Stimulated activated CD4-positive, alpha-beta T cell treated with anti-CD3 and anti-CD28 coated beads, TNF-alpha, amount 100 ng/mL, for 1 hour (primary cell): ENCODE measurements around the gene DIP2C.

Experiments
- DNase-seq, 3 donors: peaks; one replicate each; pipeline ENCODE4 v3.0.0-alpha.2; 2020; ENCODE audit warnings: low read depth in 3 of 3, low spot score in 1 of 3

DIP2C gene

GRCh38 chr10:628386-629045, 61.0 kb downstream of the DIP2C start:
- DNase-seq: no peak

GRCh38 chr10:627032-627992, 62.2 kb downstream of the DIP2C start:
- no peak for DNase-seq

GRCh38 chr10:625751-626711, 63.4 kb downstream of the DIP2C start:
- DNase-seq: no peak

GRCh38 chr10:625333-625696, 64.2 kb downstream of the DIP2C start:
- no peak for DNase-seq

GRCh38 chr10:624605-625332, 64.7 kb downstream of the DIP2C start:
- no peak for DNase-seq

- DNase-seq: no peak
Measured at GRCh38 chr10:624312-624604, 65.2 kb downstream of the DIP2C start.

GRCh38 chr10:623477-624311, 65.8 kb downstream of the DIP2C start:
- no peak for DNase-seq

GRCh38 chr10:623014-623413, 66.5 kb downstream of the DIP2C start:
- no peak for DNase-seq

GRCh38 chr10:621981-622740, 67.3 kb downstream of the DIP2C start:
- DNase-seq: no peak

GRCh38 chr10:621513-621912, 68.0 kb downstream of the DIP2C start:
- DNase-seq: no peak

- no peak for DNase-seq
Measured at GRCh38 chr10:620971-621370, 68.5 kb downstream of the DIP2C start.

- DNase-seq: no peak
Measured at GRCh38 chr10:620417-620816, 69.1 kb downstream of the DIP2C start.

- DNase-seq: no peak
Measured at GRCh38 chr10:619710-620109, 69.8 kb downstream of the DIP2C start.

- DNase-seq: no peak
Measured at GRCh38 chr10:618229-618989, 71.1 kb downstream of the DIP2C start.

GRCh38 chr10:617471-617870, 72.0 kb downstream of the DIP2C start:
- no peak for DNase-seq

GRCh38 chr10:615583-616152, 73.8 kb downstream of the DIP2C start:
- DNase-seq: no peak

- no peak for DNase-seq
Measured at GRCh38 chr10:614790-615582, 74.5 kb downstream of the DIP2C start.
